DMS114 treated with DMSO at 0.1 percent for 48 hours (cell line): ENCODE data around the gene ELN.
"Not testable (repeated sequence)": the region's sequence is repeated elsewhere in the genome, so short reads cannot be mapped to it uniquely, and the experiment has no call there.

Experiments
- DNase-seq: peaks from one replicate; lab custom pipeline; 2025; ENCODE audit not compliant: unreplicated experiment; lab: John Stamatoyannopoulos, UW

Gene ELN

DNA sequence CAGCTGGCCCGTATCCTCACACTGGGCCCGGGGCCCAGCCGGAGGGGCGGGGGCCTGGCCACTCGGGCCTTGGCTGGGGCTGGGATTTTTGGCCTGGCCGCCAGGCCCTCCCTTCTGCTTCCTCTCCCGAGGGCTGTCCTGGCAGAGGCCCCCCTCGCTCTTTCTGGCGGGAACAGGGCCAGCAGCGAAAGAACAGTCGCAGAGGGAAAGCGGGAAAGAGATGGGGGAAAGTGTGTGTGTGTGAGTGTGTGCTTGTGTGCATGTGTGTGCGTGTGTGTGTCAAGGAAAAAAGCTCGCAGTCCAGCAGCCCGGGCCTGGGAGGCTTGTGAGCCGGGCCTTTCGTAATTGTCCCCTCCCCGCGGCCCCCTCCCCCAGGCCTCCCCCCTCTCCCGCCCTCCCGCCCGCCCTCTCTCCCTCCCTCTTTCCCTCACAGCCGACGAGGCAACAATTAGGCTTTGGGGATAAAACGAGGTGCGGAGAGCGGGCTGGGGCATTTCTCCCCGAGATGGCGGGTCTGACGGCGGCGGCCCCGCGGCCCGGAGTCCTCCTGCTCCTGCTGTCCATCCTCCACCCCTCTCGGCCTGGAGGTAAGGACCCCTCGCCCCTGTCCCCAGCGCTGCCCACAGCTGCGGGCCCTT lies at the start of gene ELN:
Gene ELN (plus strand): TSS at position 491 of the 638 bp plus-strand sequence. CDS start 15 bp downstream, at position 506.
- DNase-seq, result no peak

DNA sequence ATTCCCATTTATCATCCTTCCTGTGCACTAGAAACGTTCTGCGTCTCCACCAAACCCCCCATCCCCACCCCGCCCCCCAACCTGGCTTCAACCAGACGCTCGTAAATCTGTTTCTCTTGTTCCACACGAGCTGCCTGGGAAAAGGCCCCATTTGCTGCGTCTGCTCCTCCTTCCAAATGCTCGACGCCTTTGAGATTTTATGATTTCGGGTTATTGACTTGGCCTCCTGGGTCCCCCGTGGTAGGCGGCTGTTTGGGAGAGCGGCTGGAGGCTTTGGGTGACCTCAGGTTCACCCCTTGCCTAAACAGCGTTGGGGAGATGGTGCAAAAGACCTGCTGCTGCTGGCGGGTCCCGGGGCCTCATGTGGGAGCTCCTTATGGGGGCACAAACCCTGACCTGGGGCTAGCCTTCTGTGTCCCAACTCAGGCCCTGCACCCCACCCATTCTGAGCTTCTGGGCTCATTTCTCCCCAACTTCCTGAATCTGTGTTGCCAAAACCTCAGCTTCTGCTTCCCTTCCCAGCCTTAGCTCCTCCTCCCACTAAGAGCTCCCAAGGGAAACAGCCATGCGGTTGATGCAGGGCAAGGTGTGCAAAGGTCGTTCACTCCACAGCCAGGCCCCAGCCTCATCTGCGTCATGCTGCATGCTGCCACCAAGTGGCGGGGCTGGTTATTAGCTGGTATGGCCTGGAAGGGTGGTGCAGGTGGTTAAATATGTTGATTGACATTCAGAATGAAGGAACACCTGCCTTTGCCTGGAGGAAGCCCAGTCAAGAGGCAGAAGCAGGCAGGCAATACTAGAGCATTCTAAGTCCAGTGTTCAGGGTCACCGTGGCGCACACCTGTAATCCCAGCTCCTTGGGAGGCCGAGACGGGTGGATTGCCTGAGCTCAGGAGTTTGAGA lies 49.1 kb upstream of the ELN start:
- no peak for DNase-seq

DNA sequence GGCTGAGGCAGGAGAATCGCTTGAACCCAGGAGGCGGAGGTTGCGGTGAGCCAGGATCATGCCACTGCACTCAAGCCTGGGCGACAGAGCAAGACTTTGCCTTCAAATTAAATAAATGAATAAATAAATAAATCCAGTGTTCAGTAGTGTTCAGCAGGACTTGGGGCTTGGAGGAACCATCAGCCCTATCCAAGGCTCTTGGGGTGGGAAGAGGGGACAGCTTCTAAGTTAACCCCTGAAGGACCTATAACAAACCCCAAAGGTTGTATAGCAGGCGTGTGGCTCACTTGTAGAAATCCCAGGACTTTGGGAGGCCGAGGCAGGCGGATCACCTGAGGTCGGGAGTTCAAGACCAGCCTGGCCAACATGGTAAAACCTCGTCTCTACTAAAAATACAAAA lies 48.3 kb upstream of the ELN start:
- DNase-seq, result not testable (repeated sequence)

DNA sequence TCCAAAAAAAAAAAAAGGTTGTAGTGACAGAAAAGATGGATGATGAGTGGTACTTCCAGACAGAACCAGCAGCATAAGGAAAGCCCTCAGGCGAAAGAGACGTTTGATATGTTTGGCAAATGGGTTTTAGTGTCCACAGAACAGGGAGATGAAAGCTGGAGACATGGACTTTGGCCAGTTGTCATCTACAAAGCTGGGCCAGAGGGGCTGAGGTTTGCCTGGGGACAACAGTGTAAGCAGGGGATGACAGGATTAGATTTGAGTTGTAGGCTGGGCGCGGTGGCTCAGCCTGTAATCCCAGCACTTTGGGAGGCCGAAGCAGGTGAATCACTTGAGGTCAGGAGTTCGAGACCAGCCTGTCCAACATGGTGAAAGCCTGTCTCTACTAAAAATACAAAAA lies 47.8 kb upstream of the ELN start:
- no peak for DNase-seq

DNA sequence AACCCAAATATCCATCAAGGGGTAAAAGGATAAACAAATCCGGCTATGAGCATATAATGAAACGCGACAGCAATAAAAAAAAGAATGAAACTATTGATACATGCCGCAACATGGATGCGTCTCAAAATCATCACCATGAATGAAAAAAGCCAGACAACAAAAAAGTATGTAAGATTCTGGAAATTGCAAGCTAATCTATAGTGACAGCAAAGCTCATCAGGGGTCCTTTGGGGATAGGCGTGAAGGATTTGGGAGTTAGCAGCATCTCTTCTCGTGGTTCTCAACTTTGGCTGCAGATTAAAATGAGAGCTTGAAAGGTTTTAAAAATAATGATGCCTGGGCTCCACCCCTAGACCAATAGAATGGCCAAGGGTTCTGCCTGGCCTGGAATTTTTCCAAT lies 46.0 kb upstream of the ELN start:
- no peak for DNase-seq

DNA sequence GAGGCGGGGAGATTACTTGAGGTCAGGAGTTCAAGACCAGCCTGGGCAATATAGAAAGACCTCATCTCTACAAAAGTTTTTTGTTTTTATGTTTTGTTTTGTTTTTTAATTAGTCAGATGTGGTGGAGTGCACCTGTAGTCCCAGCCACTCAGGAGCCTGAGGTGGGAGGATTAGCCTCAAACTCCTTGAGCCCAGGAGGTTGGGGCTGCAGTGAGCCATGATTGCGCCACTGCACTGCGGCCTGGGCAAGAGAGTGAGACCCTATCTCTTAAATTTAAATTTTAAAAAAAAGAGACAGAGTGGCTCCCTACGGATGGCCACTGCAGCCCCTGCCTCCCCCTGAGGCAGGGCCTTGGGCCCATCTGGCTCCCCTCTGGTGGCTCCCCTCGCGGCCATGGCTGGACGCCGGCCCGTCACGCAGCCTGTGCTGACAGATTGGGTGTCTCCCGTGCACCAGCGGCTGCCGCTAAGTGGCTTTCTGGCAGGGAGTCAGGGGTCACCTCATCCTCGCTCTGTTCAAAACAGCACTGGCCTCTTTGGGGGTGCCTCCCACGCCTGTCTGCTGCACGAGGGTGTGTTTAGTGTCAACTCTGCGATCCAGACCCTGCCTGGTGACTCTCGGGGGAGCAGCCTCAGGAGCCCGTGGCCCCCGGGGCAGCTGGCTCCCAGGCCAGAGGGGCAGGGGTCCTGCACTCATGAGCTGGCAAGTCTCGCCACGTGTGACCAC lies 44.4 kb upstream of the ELN start:
- no peak for DNase-seq

DNA sequence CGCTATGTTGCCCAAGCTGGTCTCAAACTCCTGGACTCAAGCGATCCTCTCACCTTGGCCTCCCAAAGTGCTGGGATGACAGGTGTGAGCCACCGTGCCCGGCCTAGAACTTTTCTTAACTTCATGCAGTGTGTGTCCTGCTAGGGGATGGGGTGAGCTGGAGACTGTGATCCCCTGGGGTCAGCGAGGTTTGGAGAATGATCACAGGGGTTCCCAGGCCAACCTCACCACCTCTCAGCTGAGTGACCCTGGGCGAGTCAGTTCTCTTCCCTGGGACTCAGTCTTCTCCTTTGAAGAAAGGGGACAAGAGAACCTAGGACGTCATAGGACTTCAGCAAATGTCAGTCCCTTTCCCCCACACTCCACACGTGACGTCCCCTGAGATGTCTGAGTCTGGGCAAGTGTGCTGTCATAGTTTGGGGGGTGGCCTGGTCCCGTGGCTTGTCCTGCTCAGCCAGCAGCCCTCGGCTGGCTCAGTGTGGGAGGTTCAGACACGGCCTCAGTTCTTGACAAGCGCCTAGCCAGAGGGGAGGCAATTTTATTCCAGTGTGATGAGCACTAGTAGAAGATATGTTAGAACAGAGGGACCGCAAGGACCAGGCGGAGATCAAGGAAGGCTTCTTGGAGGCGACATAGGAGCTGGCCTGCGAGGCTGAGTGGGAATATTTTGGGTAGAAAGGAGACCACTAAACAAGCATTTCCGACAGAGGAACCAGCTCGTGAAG lies 43.3 kb upstream of the ELN start:
- DNase-seq, result no peak

DNA sequence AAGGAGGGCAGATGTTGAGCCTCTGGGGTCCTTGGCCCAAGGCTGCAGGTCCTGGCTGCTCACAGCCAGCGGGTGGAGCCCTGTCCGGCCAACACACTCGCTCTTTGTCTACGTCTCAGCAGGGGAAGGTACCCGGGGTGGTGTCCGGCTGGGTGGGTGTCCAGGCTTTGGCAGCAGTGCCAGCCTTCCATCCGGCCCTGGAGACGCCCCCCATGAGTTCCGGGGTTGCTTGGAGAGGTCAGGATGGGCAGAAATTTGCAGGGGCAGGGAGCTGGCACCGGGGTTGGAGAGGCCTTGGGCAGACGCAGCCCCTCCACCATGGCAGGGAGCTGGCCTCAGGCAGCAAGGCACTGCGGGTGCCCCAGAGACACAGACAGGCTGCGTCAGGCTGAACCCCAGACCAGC lies 42.2 kb upstream of the ELN start:
- no peak for DNase-seq

DNA sequence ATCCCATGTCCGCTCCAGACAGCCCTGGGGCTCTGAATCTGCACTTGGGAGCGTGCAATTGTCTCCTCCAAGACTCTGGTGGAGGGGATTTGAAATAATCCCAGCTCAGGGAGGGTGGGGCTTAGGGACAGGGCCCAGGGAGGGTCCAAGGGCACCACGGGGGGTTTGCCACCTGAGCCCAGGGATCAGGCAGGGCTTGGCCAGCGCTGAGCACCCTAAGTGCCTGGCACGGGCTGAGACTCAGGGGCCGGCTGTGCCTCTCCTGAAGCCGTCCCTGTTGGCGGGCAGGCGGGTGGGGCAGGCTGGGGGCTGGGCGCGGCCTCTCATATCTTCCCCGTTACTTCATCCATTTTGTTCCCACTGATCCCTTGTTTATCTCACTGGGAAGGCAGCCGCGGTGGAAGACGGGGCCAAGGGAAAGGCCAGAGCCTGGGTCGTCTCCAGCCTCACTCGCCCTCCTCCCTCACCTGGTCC lies 41.8 kb upstream of the ELN start:
- DNase-seq, result no peak

DNA sequence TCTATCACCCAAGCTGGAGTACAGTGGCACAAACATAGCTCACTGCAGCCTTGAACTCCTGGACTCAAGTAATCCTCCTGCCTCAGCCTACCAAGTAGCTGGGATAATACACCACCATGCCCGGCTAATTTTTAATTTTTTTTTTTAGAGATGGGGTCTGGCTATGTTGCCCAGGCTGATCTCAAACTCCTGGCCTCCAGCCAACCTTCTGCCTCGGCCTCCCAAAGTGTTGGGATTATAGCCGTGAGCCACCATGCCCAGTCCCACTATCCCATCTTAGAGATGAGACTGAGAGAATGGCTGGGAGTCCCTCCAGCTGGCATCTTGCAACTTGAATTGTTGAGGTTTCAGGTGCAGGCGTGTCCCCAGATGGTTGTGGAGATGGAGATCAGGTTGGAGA lies 40.7 kb upstream of the ELN start:
- no peak for DNase-seq

DNA sequence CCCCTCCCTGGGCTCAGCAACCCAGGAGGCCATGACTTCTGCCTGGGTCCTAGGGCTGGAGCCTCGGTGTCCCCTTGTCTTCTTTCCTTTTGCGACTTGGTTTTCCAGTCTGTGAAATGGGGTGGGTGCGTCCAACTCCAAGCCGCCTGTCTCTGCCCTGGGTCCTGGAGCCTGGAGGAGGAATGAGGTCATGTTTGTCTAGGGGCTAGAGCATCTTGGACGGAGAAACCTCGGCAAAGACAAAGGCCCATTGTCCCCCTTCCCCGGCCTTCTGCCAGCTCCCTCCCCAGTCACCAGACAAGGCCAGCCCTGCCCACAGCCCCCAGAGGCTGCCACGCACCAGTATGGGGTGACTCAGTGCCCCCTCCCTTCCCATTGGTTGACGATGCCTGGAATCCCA lies 39.8 kb upstream of the ELN start:
- DNase-seq, result no peak

DNA sequence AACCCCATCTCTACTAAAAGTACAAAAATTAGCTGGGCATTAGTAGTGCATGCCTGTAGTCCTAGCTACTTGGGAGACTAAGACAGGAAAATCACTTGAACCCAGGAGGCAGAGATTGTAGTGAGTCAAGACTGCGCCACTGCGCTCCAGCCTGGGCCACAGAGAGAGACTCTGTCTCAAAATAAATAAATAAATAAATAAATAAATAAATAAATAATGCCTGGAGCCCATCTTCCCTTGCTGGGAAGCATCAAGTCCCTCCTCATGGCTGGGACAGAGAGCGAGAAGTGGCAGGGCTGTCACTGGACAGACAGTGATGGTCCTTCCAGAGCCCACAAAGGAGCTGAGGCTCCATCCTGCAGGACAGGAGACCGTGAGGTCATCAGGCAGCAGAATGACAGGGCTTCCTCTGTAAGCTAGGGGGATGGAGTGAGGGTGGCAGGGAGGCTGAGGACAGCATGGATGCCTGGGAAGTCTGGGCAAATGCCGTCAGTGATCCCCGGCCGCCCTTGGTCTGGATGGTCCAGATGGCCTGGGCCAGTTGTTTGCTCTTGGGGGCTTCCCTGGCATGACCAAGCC lies 36.4 kb upstream of the ELN start:
- no peak for DNase-seq

DNA sequence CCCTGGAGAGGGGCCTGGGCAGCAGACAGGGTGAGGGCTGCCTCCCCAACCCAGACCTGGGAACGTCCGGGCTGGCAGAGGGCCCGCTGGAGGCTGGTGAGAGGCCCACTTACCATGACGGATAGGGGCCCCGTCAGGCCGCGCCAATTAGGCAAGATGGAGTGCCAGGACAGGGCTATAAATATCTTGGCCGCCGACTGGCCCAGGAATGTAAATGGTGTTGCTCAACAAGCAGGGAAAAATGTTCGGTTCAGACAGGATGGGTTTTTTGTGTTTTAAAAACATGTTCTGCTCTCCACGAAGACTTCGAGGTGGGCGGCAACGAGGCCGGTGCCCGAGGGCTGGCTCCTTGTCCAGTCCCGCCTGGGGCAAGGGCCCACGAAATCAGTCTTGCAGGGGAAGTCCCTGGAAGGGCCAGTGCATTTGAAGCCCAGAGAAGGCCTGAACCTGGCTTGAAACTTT lies 35.8 kb upstream of the ELN start:
- DNase-seq, result no peak

DNA sequence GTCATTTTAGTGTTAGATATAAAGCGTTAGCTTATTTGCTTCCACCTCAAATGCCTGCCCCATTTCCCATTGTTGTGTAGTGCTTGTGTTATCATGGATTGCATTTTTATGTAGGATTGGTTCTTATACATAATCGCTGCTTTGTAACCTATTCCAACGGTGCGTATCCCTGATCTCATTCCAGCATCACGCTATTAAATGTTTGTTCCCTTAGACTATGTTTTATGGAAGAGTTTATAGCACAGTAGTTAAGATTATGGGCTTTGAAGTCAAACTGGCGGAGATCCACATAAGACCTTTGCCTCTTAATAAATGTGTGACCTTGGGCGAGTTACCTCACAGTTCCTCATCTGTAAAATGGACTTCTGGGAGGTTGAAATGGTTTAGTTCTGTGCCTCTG lies 34.0 kb upstream of the ELN start:
- DNase-seq, result no peak

DNA sequence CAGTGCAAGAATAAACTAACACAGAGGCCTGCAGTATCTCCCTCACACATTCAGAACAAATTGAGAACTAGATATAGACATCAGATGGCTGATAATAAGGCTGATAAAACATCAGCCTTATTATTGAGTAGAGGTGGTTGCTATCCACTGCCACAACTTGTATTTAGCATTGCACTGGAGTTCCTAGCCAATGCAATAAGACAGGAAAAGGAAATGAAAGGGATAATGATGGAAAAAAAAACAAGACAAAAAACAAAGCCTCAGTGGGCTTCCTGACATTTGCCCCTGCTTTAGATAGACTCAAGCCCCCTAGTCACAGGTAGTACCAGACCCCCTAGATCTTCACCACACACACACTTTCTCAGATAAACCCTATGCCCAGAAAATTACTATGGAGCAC lies 33.2 kb upstream of the ELN start:
- no peak for DNase-seq

DNA sequence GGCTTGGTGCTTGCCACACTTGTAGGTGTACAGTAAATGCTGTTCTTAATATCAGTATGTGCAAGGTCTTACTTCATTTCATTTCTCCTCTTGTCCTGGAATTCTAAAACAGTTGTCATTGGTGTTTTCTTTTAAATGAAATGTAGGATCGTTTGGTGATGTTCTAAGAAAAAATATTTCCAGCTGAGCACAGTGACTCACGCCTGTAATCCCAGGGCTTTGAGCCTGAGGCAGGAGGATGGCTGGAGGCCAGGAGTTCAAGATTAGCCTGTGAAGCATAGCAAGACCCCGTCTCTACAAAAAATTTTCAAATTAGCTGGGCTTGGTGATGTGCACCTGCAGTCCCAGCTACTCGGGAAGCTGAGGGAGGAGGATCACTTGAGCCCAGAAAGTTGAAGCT lies 32.6 kb upstream of the ELN start:
- DNase-seq, result no peak

DNA sequence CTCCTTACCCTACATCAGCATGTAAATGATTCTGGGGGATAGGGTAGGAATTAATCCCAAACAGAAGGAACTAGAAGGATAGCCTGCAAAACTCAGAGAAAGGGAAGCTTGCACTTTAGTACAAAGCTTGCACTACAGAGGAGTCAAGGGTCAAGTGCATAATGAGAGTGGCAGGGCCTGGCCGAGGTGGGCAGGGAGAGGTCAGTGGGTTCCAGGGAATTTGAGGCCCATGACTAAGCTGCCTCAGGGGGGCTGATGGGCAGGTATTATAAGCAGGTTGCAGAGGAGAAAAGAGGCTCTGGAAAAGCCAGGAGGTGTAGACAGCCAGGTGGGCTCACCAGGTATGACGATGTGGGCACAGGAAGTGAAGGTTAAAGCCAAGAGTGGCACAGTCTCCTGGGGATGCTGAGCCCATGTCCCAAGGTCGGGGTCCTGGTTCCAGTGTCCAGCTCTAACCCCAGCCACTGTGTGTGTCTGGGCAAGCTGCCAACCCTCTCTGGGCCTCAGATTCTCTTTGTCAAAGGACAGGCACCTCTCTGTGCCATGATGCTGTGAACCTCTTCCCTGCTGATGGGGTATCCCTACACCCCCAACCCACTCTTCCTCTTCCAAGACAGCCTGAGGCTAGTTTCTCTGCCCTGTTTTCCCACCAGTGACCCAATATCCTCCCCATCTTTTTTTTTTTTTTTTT lies 32.0 kb upstream of the ELN start:
- DNase-seq, result no peak

DNA sequence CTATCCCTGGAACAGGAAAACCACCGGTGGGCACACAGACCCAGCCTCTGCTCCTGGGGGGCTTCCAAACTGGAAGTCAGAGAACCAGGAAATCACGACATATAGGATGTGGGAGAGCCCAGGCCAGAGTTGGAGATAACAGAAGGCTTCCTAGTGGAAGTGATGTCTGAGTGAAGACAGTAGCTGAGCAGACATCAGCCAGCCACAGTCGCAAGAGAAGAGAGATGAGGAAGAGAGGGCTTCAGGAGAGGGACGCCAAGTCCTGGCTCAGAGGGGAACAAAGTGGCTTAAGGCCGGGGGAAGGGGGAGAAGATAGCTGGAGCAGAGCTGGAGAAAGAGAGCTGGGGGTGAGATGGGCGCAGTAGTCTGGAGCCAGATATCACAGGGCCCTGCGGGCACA lies 30.9 kb upstream of the ELN start:
- DNase-seq, result no peak

DNA sequence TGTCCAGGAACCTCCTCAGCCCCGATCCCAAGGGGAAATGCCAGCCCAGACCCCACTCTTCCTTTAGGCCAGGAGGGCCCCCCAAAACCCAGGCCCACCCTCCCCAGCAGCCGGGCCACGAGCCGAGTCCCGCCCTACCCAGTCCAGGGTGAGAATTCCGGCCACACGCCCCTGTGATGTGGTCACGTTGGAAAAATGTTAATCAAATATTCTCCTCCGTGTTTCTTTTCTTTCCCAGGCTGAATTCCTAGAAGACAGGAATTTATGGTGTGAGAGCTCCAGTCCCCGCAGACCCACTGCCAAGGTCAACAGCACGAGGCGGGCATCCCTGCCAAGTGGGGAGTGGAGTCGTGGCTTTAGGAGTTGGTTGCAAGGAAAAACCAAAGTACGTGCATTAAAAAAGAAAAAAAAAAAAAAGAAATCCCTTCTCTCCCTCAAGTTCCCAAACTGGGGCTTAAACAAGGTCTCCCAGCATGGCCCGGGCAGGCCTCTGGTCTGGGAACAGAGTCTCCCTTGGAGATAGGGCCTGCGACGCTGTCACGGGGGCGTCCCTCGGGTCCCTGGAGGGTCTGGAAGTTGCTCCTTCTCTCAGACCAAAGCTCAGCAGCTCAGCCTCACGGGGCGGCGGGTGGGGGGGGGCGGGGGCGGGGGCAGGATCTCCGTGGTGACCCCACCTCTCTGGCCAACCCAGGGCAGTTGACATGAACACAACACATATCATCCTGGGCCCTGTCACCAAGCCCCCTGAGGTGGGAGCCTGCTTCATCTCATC lies 28.1 kb upstream of the ELN start:
- DNase-seq, result no peak
